PFSK-1 (cell line): ENCODE measurements around the gene TAOK2.

Experiments
- FOXP2 ChIP-seq: optimal IDR thresholded peaks from 2 replicates; pipeline ENCODE3; 2011; ENCODE audit warnings: borderline replicate concordance, control low read depth, inconsistent platforms; ENCODE audit not compliant: insufficient read depth; ENCODE audit errors: extremely low read length, extremely low read depth
- POLR2AphosphoS5 ChIP-seq: IDR thresholded peaks from 2 replicates; pipeline ENCODE4 v1.6.1; 2012; ENCODE audit warnings: low read depth, mild to moderate bottlenecking, control low read depth, low read length, moderate library complexity
- TAF1 ChIP-seq: IDR thresholded peaks from 2 replicates; pipeline ENCODE4 v1.6.1; 2012; ENCODE audit warnings: low read length, control low read depth, borderline replicate concordance; ENCODE audit not compliant: insufficient read depth

- no peak for TF ChIP-seq POLR2AphosphoS5
- no peak for TF ChIP-seq FOXP2
- TF ChIP-seq TAF1: no peak
Measured at GRCh38 chr16:30025156-30025555, 51.5 kb downstream of the TAOK2 start.
